ENCODE measurements around the gene ST6GALNAC6.
"Not testable (repeated sequence)": the region's sequence is repeated elsewhere in the genome, so short reads cannot be mapped to it uniquely, and the experiment has no call there.

The ST6GALNAC6 gene

GRCh38 chr9:127887792-127888191, 11.6 kb downstream of the ST6GALNAC6 start:
- DNase-seq: no peak

GRCh38 chr9:127886401-127886972, 12.9 kb downstream of the ST6GALNAC6 start:
- DNase-seq: no peak

GRCh38 chr9:127885508-127886281, 13.7 kb downstream of the ST6GALNAC6 start:
- DNase-seq: no peak

GRCh38 chr9:127884976-127885490, 14.4 kb downstream of the ST6GALNAC6 start:
- DNase-seq: no peak

GRCh38 chr9:127884427-127884911, 14.9 kb downstream of the ST6GALNAC6 start:
- no peak for DNase-seq

GRCh38 chr9:127883959-127884358, 15.4 kb downstream of the ST6GALNAC6 start:
- DNase-seq: no peak

GRCh38 chr9:127881715-127882114, 17.7 kb downstream of the ST6GALNAC6 start:
- DNase-seq: not testable (repeated sequence)

- DNase-seq: no peak
Measured at GRCh38 chr9:127880143-127880542, 19.3 kb downstream of the ST6GALNAC6 start.

- DNase-seq: no peak
Measured at GRCh38 chr9:127878652-127879390, 20.6 kb downstream of the ST6GALNAC6 start.

GRCh38 chr9:127878001-127878651, 21.3 kb downstream of the ST6GALNAC6 start:
- DNase-seq: no peak

- no peak for DNase-seq
Measured at GRCh38 chr9:127877566-127877998, 21.8 kb downstream of the ST6GALNAC6 start, which contains the start of gene AK1. Gene AK1, minus strand, starts transcription at chr9:127877675. Its CDS starts 3,058 bp downstream, at chr9:127874617.

- DNase-seq: no peak
Measured at GRCh38 chr9:127876764-127877562, 22.4 kb downstream of the ST6GALNAC6 start.

- DNase-seq: no peak
Measured at GRCh38 chr9:127876026-127876763, 23.2 kb downstream of the ST6GALNAC6 start.

- DNase-seq: no peak
Measured at GRCh38 chr9:127875306-127875966, 24.0 kb downstream of the ST6GALNAC6 start.

GRCh38 chr9:127874301-127875221, 24.8 kb downstream of the ST6GALNAC6 start:
- no peak for DNase-seq

GRCh38 chr9:127873886-127874285, 25.5 kb downstream of the ST6GALNAC6 start:
- no peak for DNase-seq

GRCh38 chr9:127873223-127873691, 26.1 kb downstream of the ST6GALNAC6 start:
- no peak for DNase-seq

- no peak for DNase-seq
Measured at GRCh38 chr9:127872369-127873222, 26.8 kb downstream of the ST6GALNAC6 start.

Measured in activated CD8-positive, alpha-beta memory T cell treated with anti-CD3 and anti-CD28 coated beads for 24 hours (primary cell).